Mucosa of stomach (tissue), 1 donor: ENCODE results near the gene SMPDL3B.
A peak's percentile ranks its signal among the peaks of the same experiment; 100 is the strongest.

Experiments
- H3K27me3 ChIP-seq: one replicate; pipeline ENCODE4 v1.7.0; 2013; ENCODE audit warnings: mild to moderate bottlenecking, low read length; ENCODE audit not compliant: control insufficient read depth, insufficient read depth
- H3K36me3 ChIP-seq: one replicate; pipeline ENCODE4 v1.7.0; 2013; ENCODE audit warnings: low read length; ENCODE audit not compliant: control insufficient read depth, insufficient read depth
- H3K4me1 ChIP-seq: one replicate; pipeline ENCODE4 v1.7.0; 2013; ENCODE audit warnings: mild to moderate bottlenecking, low read length; ENCODE audit not compliant: control insufficient read depth, insufficient read depth
- H3K4me3 ChIP-seq: one replicate; pipeline ENCODE4 v1.7.0; 2013; ENCODE audit warnings: low read length
- H3K9ac ChIP-seq: one replicate; pipeline ENCODE4 v1.7.0; 2013; ENCODE audit warnings: mild to moderate bottlenecking, low read length, moderate library complexity
- H3K9me3 ChIP-seq: one replicate; pipeline ENCODE4 v1.7.0; 2013; ENCODE audit warnings: mild to moderate bottlenecking, low read length, moderate library complexity; ENCODE audit not compliant: control insufficient read depth
- donor health status: Pancreatic carcinoma.

The SMPDL3B gene

DNA sequence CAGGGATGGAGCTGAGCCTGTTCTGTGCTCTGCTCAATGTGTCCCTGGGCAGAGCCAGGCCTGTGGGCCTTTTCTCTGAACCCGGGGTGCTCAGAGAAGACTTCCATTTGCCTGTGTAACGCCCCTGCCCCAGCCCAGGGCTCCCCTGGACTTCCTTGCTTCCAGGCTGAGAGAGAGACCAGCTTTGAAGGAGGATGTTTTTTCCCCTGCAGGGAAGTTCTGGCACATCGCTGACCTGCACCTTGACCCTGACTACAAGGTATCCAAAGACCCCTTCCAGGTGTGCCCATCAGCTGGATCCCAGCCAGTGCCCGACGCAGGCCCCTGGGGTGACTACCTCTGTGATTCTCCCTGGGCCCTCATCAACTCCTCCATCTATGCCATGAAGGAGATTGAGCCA lies 10.2 kb downstream of the SMPDL3B start:
- Histone ChIP-seq H3K9me3 (no peaks in the 10 kb centered on the region), H3K4me1 (peaks cover 22% of the 10 kb centered on the region), H3K9ac (no peak overlapping the region), H3K36me3 (no peaks in the 10 kb centered on the region), H3K4me3 (no peak overlapping the region), H3K27me3 (no peaks in the 10 kb centered on the region)

DNA sequence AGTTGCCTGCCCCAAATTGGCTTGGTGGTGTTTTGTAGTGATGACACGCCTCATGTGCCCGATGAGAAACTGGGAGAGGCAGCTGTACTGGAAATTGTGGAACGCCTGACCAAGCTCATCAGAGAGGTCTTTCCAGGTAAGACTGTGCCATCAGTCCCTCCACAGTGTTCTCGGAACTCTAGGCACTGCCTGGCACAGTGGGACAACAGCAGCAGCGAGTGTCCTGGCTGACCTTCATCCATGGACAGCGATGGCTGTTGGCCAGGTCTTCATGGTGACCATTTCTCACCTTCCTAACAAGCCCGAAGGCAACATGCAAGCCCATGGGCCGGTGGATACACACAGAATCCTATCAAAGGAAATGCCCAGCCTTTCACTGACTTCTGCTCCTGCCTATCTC lies 14.2 kb downstream of the SMPDL3B start:
- Histone ChIP-seq H3K27me3 (no peaks in the 10 kb centered on the region), H3K36me3 (no peaks in the 10 kb centered on the region), H3K4me3 (no peak overlapping the region), H3K9ac (no peak overlapping the region), H3K9me3 (no peaks in the 10 kb centered on the region), H3K4me1 (peaks cover 36% of the 10 kb centered on the region)

DNA sequence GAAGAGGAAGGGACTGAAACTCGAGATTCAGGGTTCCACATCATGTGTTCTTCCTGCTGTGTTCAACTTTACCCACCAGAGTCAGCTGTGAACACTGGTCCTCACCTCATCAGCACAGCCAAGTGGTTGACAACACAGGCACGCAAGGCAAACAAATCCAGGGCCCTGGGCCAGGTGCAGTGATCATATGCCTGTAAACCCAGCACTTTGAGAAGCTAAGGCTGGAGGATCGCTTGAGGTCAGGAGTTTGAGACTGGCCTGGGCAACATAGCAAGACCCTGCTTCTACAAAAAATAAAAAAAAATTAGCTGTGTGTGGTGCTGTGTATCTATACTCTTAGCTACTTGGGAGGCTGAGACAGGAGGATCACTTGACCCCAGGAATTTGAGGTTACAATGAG lies 16.6 kb downstream of the SMPDL3B start:
- no peak overlapping the region for H3K4me3 ChIP-seq
- no peaks in the 10 kb centered on the region for H3K36me3 ChIP-seq
- H3K9ac ChIP-seq = no peak overlapping the region

DNA sequence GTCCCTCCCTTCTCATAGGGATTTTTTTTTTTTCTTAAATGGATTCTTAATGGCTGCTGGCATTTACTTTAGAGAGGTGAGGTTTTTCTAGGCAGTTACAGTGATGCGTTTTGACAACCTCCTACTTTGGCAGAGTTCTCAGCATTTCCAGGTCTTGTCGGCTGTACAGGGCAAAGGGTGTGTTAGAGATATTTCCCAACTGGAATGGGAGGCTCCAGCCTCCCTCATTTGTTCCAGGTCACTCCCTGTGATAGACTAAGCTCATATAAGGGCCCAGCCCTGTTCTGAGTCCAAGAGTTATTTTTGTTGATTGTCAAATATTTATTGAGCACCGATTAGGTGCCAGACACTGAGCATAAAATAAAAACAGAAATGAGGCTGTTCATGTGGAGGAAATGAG lies 17.3 kb downstream of the SMPDL3B start:
- H3K9ac ChIP-seq = peak overlapping the region; percentile 30
- no peaks in the 10 kb centered on the region for H3K9me3 ChIP-seq
- H3K4me1 ChIP-seq = peaks cover 29% of the 10 kb centered on the region

More for the DNA sequence above, 16.6 kb downstream of the SMPDL3B start:
- Histone ChIP-seq H3K4me1 (peaks cover 29% of the 10 kb centered on the region), H3K27me3 (no peaks in the 10 kb centered on the region), H3K9me3 (no peaks in the 10 kb centered on the region)

DNA sequence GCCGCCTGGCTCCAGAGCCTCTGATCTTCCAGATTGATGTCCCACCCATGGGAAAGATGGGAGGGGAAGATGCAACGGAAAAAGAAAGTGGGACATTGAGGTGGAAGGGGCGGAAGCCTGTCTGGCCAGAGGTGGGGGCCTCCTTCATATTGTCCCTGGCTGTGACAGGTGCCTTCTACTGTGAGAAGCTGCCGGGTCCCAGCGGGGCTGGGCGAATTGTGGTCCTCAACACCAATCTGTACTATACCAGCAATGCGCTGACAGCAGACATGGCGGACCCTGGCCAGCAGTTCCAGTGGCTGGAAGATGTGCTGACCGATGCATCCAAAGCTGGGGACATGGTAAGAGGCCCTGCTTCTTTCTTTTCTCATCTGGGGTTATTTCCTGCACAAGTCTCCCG lies 19.4 kb downstream of the SMPDL3B start:
- H3K27me3 ChIP-seq = no peaks in the 10 kb centered on the region
- H3K36me3 ChIP-seq = no peaks in the 10 kb centered on the region
- no peak overlapping the region for H3K4me3 ChIP-seq
- H3K4me1 ChIP-seq = peaks cover 43% of the 10 kb centered on the region
- no peaks in the 10 kb centered on the region for H3K9me3 ChIP-seq
- H3K9ac ChIP-seq = no peak overlapping the region

More for the DNA sequence above, 17.3 kb downstream of the SMPDL3B start:
- Histone ChIP-seq H3K4me3 (no peak overlapping the region), H3K36me3 (no peaks in the 10 kb centered on the region), H3K27me3 (no peaks in the 10 kb centered on the region)

DNA sequence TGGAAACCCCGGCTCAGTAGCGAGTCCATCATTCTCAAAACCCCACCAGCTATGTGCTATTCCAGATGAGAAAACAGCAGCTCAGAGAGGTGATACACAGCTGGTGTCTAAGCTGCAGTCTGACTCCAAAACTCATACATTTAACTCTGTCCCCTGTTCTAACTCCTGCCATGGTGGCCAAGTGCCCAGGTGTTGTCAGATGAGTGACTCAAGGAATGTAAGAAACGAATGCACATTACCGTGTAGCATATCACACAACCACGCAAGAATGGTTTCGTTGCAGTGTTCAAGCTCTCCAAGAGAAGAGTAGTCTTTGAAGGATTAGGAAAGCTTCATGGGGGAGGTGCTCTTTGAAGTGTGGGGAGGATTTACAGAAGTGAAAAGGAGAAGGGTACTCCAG lies 20.3 kb downstream of the SMPDL3B start:
- Histone ChIP-seq H3K36me3 (no peaks in the 10 kb centered on the region), H3K27me3 (no peaks in the 10 kb centered on the region), H3K9me3 (no peaks in the 10 kb centered on the region), H3K4me1 (peaks cover 43% of the 10 kb centered on the region), H3K9ac (no peak overlapping the region), H3K4me3 (no peak overlapping the region)

DNA sequence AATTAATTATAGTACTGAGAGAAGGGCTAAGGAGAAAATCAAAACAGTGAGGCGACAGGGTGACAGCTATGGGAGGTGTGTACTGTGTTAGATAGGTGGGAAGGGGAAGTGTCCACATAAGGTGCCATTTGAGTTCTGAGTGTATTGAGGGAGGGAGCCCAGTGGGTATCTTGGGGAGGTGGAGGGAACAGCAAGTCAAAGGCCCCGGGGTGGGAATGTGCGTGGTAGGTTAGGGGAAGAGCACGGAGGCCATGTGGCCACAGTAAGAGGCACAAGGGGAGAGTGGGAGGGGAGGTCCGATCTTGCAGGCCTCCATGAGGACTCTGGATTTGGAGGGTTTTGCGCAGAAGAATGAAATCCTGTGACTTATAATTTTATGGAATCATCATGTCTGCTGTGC lies 22.0 kb downstream of the SMPDL3B start:
- H3K9ac ChIP-seq = no peak overlapping the region
- no peak overlapping the region for H3K4me3 ChIP-seq
- H3K27me3 ChIP-seq = no peaks in the 10 kb centered on the region
- peaks cover 47% of the 10 kb centered on the region for H3K4me1 ChIP-seq
- H3K36me3 ChIP-seq = no peaks in the 10 kb centered on the region
- H3K9me3 ChIP-seq = no peaks in the 10 kb centered on the region

DNA sequence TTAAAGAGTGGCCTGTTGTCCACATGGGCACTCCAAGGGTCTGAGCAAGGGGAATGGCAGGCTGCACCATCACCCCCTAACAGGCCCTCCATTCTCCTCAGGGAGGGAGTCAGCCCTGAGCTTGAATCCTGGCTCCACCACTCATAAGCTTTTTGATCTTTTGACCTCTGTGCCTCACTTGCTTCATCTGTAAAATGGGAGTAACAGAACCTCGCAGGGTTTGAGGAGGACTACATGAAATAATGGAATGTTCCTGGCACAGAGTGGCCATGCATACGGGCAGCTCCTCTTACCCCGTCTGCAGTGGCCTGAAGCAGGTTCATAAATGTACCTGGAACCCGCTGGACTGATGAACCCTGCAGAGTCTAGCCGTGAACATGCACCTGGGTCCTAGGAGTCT lies 22.9 kb downstream of the SMPDL3B start:
- H3K27me3 ChIP-seq = no peaks in the 10 kb centered on the region
- H3K9me3 ChIP-seq = no peaks in the 10 kb centered on the region
- H3K4me1 ChIP-seq = peaks cover 42% of the 10 kb centered on the region
- no peak overlapping the region for H3K4me3 ChIP-seq
- no peak overlapping the region for H3K9ac ChIP-seq
- no peaks in the 10 kb centered on the region for H3K36me3 ChIP-seq

DNA sequence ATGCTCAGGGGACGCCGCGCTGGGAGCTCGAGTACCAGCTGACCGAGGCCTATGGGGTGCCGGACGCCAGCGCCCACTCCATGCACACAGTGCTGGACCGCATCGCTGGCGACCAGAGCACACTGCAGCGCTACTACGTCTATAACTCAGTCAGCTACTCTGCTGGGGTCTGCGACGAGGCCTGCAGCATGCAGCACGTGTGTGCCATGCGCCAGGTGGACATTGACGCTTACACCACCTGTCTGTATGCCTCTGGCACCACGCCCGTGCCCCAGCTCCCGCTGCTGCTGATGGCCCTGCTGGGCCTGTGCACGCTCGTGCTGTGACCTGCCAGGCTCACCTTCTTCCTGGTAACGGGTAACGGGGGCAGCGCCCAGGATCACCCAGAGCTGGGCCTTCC lies 23.7 kb downstream of the SMPDL3B start:
- Histone ChIP-seq H3K27me3 (no peaks in the 10 kb centered on the region), H3K4me3 (no peak overlapping the region), H3K36me3 (no peaks in the 10 kb centered on the region), H3K9ac (no peak overlapping the region), H3K4me1 (peaks cover 33% of the 10 kb centered on the region), H3K9me3 (no peaks in the 10 kb centered on the region)

DNA sequence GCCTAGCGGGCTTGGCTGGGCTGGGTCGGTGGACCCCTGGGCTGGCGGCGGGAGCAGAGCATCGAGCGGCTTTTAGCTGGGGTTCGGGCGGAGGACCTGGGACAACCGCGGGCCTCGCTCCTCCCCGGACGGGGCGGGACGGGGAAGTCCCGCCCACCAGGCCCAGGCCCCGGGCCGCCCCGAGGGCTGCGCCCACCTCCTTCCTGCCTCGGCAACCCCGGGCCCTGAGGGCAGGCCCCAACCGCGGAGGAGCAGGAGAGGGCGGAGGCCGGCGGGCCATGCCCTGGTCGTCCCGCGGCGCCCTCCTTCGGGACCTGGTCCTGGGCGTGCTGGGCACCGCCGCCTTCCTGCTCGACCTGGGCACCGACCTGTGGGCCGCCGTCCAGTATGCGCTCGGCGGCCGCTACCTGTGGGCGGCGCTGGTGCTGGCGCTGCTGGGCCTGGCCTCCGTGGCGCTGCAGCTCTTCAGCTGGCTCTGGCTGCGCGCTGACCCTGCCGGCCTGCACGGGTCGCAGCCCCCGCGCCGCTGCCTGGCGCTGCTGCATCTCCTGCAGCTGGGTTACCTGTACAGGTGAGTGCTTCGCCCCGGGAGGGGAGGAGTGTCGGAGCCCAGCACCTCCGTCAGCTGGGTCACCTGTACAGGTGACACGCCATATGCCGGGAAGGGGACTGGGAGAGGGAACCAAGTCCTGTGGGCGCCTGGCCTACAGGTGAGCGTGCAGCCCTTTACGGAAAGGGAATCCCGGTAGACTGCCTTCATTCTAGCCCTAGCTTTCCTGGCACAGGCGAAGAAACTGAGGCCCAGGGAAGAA lies 25.2 kb downstream of the SMPDL3B start, which contains the start of gene XKR8:
TSS of gene XKR8 (plus strand) at position 182 of the 812 bp plus-strand sequence. CDS start at position 279, 97 bp downstream.
- Histone ChIP-seq H3K36me3 (peaks cover 3% of the 10 kb centered on the region), H3K9me3 (no peaks in the 10 kb centered on the region), H3K4me3 (peak within 1 kb of the TSS; percentile 86), H3K27me3 (no peaks in the 10 kb centered on the region), H3K4me1 (peaks cover 30% of the 10 kb centered on the region), H3K9ac (peak within 1 kb of the TSS; percentile 88)

DNA sequence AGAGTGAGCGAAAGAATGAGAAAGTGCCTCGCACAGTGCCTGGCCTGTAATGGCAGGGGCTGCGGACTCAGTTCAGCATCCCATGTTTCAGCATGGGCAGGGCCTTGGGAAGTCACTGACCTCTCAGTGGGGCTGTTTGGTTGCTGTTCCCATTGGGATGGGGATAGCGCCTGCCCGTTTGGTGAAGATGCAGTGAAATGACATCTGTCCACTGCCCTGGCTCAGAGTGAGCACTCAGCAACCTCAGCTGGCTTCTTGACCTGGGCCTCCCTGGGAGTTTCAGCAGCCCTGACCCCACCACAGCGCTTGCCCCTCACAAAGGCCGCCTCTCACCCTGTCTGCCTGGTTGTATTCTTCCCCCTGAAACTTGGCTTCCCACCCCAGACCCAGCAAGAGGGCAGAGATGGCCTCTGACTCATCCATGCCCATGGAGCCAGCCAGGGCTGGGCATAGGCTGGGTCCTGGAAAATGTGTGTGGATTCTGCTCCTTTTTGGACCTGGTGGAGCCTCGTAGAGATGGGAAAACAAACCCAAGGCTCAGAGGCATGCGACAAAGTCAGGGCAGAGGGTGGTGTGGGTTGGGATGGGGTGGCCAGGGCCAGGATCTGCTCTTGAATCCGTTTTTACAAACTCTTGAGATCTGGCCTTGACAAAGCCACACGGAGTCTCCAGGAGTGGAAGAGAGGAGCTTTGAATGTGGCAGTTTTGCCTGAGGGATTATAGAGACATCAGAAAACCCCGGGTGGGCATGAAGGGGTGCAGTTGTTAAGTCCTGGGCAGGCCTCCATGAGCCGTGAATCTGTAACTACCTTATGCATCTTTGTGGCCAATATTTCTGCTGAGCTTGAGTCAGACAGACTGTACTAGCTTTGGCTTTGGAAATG lies 26.2 kb downstream of the SMPDL3B start:
- H3K4me3 ChIP-seq = peak overlapping the region; percentile 86
- no peaks in the 10 kb centered on the region for H3K9me3 ChIP-seq
- H3K36me3 ChIP-seq = peaks cover 3% of the 10 kb centered on the region
- peaks cover 30% of the 10 kb centered on the region for H3K4me1 ChIP-seq
- peak overlapping the region; percentile 88 for H3K9ac ChIP-seq
- H3K27me3 ChIP-seq = no peaks in the 10 kb centered on the region

DNA sequence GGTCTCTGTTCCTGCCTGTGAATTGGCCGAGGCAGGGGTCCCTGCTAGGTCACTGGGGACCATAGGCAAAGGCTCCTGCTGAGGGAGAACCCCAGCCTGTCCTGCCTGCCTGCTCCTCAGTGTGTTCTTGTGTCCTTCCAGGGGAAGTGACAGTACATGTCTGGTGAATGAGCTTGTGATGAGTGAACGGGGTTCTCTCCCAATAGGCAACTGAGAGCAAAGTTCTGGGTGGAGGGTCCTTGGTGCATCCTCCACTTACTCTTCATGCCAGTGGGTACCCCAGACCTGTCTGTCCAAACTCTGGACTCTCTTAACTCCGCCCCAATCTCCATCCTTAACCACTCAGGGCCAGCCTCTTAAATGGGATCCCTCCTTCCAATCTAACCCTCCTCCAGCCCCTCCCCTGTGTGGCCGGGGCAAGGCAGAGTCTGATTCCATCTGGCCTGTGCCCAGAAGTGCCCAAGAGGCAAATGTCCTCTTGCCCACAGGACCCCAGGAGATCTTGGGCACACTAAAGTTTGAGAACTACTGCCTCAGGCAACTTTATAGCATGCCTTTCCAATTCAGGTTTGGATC lies 26.9 kb downstream of the SMPDL3B start:
- H3K36me3 ChIP-seq = peaks cover 5% of the 10 kb centered on the region
- no peak overlapping the region for H3K4me3 ChIP-seq
- H3K4me1 ChIP-seq = peaks cover 30% of the 10 kb centered on the region
- peak overlapping the region; percentile 88 for H3K9ac ChIP-seq
- no peaks in the 10 kb centered on the region for H3K9me3 ChIP-seq
- no peaks in the 10 kb centered on the region for H3K27me3 ChIP-seq
